NB4 (cell line): ENCODE data around the gene NPEPL1.

Experiments used
- CTCF ChIP-seq: IDR thresholded peaks from one replicate; pipeline ENCODE4 v1.5.1; 2012; ENCODE audit warnings: low read depth, low read length
- POLR2A ChIP-seq: IDR thresholded peaks from 2 replicates; pipeline ENCODE4 v1.6.1; 2011; ENCODE audit warnings: mild to moderate bottlenecking; ENCODE audit not compliant: insufficient read length; ENCODE audit errors: extremely low read depth

- TF ChIP-seq CTCF = no peak
- no peak for TF ChIP-seq POLR2A
Observed at GRCh38 chr20:58746620-58747019, 54.0 kb downstream of the NPEPL1 start.
